Measurements from ENCODE around the gene BACH2.

BACH2 gene

DNA sequence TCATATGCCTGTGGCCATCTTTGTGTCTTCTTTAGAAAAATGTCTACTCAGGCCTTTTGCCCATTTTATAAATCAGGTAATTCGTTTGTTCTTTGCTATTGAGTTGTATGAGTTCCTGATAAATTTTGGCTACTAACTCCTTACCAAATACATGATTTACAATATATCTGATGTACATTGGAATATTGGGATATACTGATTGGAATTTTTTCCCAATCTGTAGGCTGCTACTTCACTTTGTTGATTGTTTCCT lies 39.2 kb downstream of the BACH2 start:
- Histone ChIP-seq H3K4me2 (ENCODE audit: low read depth, low read length, poor library complexity, severe bottlenecking) (no peak overlapping the region), H4K20me1 (ENCODE audit: low read depth, low read length) (no peaks in the 10 kb centered on the region), H3K36me3 (ENCODE audit: low read length) (0 out of 2 replicates have a peak, but pooled peaks cover 5% of the 10 kb centered on the region), H3K79me2 (ENCODE audit: insufficient read depth, low read length) (peaks cover 9% of the 10 kb centered on the region; the same call in 1 of the 2 replicates), H3K27ac (ENCODE audit: low read depth, low read length) (no peak overlapping the region), H3K4me3 (ENCODE audit: insufficient read depth, low read length, poor library complexity, severe bottlenecking) (no peak overlapping the region), H3K9me2 (replicated peaks; ENCODE audit: insufficient read depth, low read length) (no peaks in the 10 kb centered on the region), H3K9me3 (ENCODE audit: insufficient read depth, low read length) (no peaks in the 10 kb centered on the region), H2AFZ (ENCODE audit: low read depth, low read length, severe bottlenecking) (no peak overlapping the region), H3K27me3 (ENCODE audit: low read length) (no peaks in the 10 kb centered on the region), H3F3A (ENCODE audit: insufficient read depth) (peaks cover 10% of the 10 kb centered on the region; the same call in 1 of the 2 replicates), H3K9ac (ENCODE audit: low read length) (no peak overlapping the region)
- TF ChIP-seq EZH2phosphoT487 (conservative IDR thresholded peaks at IDR 0.05; ENCODE audit: low read length), result no peak
- TF ChIP-seq, protein P1, sequence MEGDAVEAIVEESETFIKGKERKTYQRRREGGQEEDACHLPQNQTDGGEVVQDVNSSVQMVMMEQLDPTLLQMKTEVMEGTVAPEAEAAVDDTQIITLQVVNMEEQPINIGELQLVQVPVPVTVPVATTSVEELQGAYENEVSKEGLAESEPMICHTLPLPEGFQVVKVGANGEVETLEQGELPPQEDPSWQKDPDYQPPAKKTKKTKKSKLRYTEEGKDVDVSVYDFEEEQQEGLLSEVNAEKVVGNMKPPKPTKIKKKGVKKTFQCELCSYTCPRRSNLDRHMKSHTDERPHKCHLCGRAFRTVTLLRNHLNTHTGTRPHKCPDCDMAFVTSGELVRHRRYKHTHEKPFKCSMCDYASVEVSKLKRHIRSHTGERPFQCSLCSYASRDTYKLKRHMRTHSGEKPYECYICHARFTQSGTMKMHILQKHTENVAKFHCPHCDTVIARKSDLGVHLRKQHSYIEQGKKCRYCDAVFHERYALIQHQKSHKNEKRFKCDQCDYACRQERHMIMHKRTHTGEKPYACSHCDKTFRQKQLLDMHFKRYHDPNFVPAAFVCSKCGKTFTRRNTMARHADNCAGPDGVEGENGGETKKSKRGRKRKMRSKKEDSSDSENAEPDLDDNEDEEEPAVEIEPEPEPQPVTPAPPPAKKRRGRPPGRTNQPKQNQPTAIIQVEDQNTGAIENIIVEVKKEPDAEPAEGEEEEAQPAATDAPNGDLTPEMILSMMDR (IDR thresholded peaks at IDR 0.05; ENCODE audit: insufficient read depth, low read length, poor library complexity, severe bottlenecking), result no peak

DNA sequence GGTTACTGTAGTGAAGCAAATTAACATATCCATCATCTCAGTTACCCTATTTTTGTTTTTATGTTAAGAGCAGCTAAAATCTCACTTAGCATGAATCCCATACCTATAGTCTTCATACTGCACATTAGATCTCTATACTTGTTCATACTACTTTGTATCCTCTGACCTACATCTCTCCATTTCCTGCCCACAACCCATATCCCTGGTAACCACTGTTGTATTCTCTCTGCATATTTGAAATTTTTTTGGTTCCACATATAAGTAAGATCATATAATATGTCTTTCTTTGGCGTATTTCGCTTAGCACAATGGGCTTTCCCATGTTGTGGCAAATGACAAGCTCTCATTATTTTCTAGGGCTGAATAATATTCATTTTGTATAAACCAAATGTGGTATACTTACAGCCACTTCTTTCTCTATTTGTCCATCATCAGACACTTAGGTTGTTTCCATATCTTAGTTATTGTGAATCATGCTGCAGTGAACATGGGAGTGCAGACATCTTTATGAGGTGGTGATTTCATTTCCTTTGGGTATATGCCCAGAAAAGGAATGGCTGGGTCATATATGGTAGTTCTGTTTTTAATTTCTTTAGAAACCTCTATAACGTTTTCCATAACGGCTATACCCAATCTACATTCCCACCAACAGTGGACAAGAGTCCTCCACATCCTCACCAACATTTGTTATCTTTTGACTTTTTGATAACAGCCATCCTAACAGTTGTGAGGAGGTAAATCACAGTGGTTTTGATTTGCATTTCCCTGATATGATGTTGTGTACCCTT lies 39.8 kb downstream of the BACH2 start:
- H3K4me2 ChIP-seq (ENCODE audit: low read depth, low read length, poor library complexity, severe bottlenecking), result no peak overlapping the region
- H3K9ac ChIP-seq (ENCODE audit: low read length), result no peak overlapping the region
- no peaks in the 10 kb centered on the region for H3K27me3 ChIP-seq (ENCODE audit: low read length)
- H3K9me2 ChIP-seq (replicated peaks; ENCODE audit: insufficient read depth, low read length), result no peaks in the 10 kb centered on the region
- no peak overlapping the region for H3K27ac ChIP-seq (ENCODE audit: low read depth, low read length)
- peaks cover 15% of the 10 kb centered on the region for H3F3A ChIP-seq (ENCODE audit: insufficient read depth)
- no peak overlapping the region for H2AFZ ChIP-seq (ENCODE audit: low read depth, low read length, severe bottlenecking)
- no peak overlapping the region for H3K4me3 ChIP-seq (ENCODE audit: insufficient read depth, low read length, poor library complexity, severe bottlenecking)
- no peaks in the 10 kb centered on the region for H4K20me1 ChIP-seq (ENCODE audit: low read depth, low read length)
- 0 out of 2 replicates have a peak, but pooled peaks cover 5% of the 10 kb centered on the region for H3K36me3 ChIP-seq (ENCODE audit: low read length)
- H3K79me2 ChIP-seq (ENCODE audit: insufficient read depth, low read length), result peaks cover 10% of the 10 kb centered on the region; the same call in 1 of the 2 replicates
- no peaks in the 10 kb centered on the region for H3K9me3 ChIP-seq (ENCODE audit: insufficient read depth, low read length)
- TF ChIP-seq, protein P1 (IDR thresholded peaks at IDR 0.05; ENCODE audit: insufficient read depth, low read length, poor library complexity, severe bottlenecking), result no peak
- TF ChIP-seq EZH2phosphoT487 (conservative IDR thresholded peaks at IDR 0.05; ENCODE audit: low read length), result no peak

DNA sequence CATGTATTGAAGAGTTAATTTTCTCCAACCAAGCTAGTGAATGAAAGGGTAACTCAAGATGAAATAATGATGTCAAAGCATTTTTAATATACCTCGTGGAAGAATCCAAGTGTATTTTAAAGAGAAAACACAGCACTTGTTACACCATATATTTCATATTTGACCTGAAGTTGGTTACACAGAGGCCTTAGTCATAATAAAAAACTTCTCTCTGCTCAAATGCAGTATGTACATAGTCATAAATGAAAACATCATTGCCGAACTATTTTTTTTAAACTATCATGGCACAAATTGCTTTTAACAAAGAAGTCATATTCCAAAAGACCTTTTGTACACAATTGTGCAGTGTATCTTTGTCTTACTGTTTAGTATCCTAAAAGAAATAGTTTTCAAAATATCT lies 43.0 kb downstream of the BACH2 start:
- Histone ChIP-seq H3K9me2 (replicated peaks; ENCODE audit: insufficient read depth, low read length) (no peaks in the 10 kb centered on the region), H3K27ac (ENCODE audit: low read depth, low read length) (peak overlapping the region; percentile 95), H3K9me3 (ENCODE audit: insufficient read depth, low read length) (no peaks in the 10 kb centered on the region), H2AFZ (ENCODE audit: low read depth, low read length, severe bottlenecking) (no peak overlapping the region), H3F3A (ENCODE audit: insufficient read depth) (peaks cover 32% of the 10 kb centered on the region), H3K4me3 (ENCODE audit: insufficient read depth, low read length, poor library complexity, severe bottlenecking) (no peak overlapping the region), H3K36me3 (ENCODE audit: low read length) (0 out of 2 replicates have a peak, but pooled peaks cover 8% of the 10 kb centered on the region), H3K9ac (ENCODE audit: low read length) (no peak overlapping the region), H4K20me1 (ENCODE audit: low read depth, low read length) (no peaks in the 10 kb centered on the region), H3K79me2 (ENCODE audit: insufficient read depth, low read length) (peaks cover 16% of the 10 kb centered on the region; the same call in 1 of the 2 replicates), H3K4me2 (ENCODE audit: low read depth, low read length, poor library complexity, severe bottlenecking) (peak overlapping the region; percentile 21), H3K27me3 (ENCODE audit: low read length) (no peaks in the 10 kb centered on the region)
- TF ChIP-seq EZH2phosphoT487 (conservative IDR thresholded peaks at IDR 0.05; ENCODE audit: low read length), result no peak
- TF ChIP-seq, protein P1 (IDR thresholded peaks at IDR 0.05; ENCODE audit: insufficient read depth, low read length, poor library complexity, severe bottlenecking), result no peak
